Mucosa of descending colon (tissue), 3 donors: ENCODE measurements around the gene MFSD2B. TPM values are rescaled to one million over a fixed set of nuclear protein-coding genes. Genes with fewer than 3 reads are reported as not detected.

ENCODE experiments used
- ATAC-seq: fragments of 200-7000 bp; cut with Tn5 transposase; one replicate; pipeline ENCODE4 v1.9.1; 2020; ENCODE audit warnings: mild to moderate bottlenecking, moderate library complexity
- DNase-seq, 3 donors: peaks; one replicate each; pipeline ENCODE4 v3.0.0-alpha.2; 2020
- H3K36me3 ChIP-seq: fragments of 200-600 bp; one replicate; pipeline ENCODE4 v1.8.0; 2021; ENCODE audit warnings: low read depth, mild to moderate bottlenecking
- H3K4me1 ChIP-seq: fragments of 200-600 bp; one replicate; pipeline ENCODE4 v1.8.0; 2021; ENCODE audit warnings: low read depth, mild to moderate bottlenecking
- H3K4me3 ChIP-seq: fragments of 200-600 bp; one replicate; pipeline ENCODE4 v1.8.0; 2021; ENCODE audit warnings: mild to moderate bottlenecking
- H3K9me3 ChIP-seq: fragments of 200-600 bp; one replicate; pipeline ENCODE4 v1.8.0; 2021; ENCODE audit warnings: mild to moderate bottlenecking
- intact Hi-C, 2 donors: fragments of 100-400 bp; cut with DNase I in 1 of 2; cut with micrococcal nuclease in 1 of 2; formaldehyde crosslinking; loops; one replicate each; pipeline versions ENCODE4 v1.11.0 to v1.11.1; 2022; cut with DNase I, micrococcal nuclease
- total RNA-seq, 3 donors: library from RNA; stranded (reverse); fragmentation: NEBNext Ultra II Directional in 2 of 3; extraction: Animal tissue kit (Norgen Biotek cat#: 25700) in 2 of 3; gene quantifications; one replicate each; pipeline versions ENCODE4 v1.2.1 to v1.2.4, GENCODE V29; 2021 to 2023
- TF ChIP-seq, protein P1 (sequence below): fragments of 200-600 bp; IDR thresholded peaks from one replicate; pipeline ENCODE4 v1.8.0; 2022; ENCODE audit warnings: antibody characterized with exemption, mild to moderate bottlenecking
- donor health status: DM: no; HTN: no; CAD: no; lungs with moderate emphysema.
- donor health status: DM: no; HTN: no; CAD: no.
- donor health status: DM: no; HTN: yes; CAD: no.

Gene MFSD2B
- total RNA-seq, 3 donors from 2014 or later: 0.19 to 0.89 (median 0.20) TPM

DNA sequence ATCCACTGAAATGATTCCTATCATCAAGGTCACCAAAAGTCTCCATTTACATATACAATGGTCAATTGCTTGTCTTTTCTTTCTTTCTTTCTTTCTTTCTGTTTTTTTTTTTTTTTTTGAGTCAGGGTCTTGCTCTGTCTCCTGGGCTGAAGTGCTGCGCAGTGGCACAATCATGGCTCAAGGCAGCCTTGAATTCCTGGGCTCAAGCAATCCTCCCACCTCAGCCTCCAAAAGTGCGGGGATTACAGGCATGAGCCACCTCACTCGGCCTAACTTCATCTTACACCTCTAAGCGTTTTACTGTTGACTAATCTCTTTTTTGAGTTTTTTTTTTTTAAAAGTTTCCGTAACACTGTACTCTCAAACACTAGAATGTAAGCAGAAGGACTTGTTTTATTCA lies 65.4 kb downstream of the MFSD2B start:
- intact Hi-C loops: loop anchor here in 1 of 2 donors (5.0 kb wide), 1 partner anchor 148 kb away; the partner anchor contains the start of gene ATAD2B
- Histone ChIP-seq H3K4me3 (peak overlapping the region; percentile 64), H3K9me3 (no peaks in the 10 kb centered on the region), H3K36me3 (no peaks in the 10 kb centered on the region), H3K4me1 (peaks cover 19% of the 10 kb centered on the region)
- no peak for ATAC-seq
- peak in 1 of 3 donors; percentile 10 for DNase-seq
- TF ChIP-seq, protein P1, sequence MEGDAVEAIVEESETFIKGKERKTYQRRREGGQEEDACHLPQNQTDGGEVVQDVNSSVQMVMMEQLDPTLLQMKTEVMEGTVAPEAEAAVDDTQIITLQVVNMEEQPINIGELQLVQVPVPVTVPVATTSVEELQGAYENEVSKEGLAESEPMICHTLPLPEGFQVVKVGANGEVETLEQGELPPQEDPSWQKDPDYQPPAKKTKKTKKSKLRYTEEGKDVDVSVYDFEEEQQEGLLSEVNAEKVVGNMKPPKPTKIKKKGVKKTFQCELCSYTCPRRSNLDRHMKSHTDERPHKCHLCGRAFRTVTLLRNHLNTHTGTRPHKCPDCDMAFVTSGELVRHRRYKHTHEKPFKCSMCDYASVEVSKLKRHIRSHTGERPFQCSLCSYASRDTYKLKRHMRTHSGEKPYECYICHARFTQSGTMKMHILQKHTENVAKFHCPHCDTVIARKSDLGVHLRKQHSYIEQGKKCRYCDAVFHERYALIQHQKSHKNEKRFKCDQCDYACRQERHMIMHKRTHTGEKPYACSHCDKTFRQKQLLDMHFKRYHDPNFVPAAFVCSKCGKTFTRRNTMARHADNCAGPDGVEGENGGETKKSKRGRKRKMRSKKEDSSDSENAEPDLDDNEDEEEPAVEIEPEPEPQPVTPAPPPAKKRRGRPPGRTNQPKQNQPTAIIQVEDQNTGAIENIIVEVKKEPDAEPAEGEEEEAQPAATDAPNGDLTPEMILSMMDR: no peak

Other genes with a start within 250 kb of the MFSD2B start
- gene ATAD2B, start 83.0 kb upstream of the MFSD2B start, total RNA-seq: 10 to 100 TPM; 25.8 to 38.5 (median 27.9) TPM
- gene UBXN2A, start 69.6 kb upstream of the MFSD2B start, total RNA-seq: 10 to 100 TPM; 12.9 to 23.9 (median 13.1) TPM
- 10 to 100 TPM in 1 of 3 donors, 1 to 10 TPM in 2; 3.3 to 12.7 (median 4.6) TPM for gene WDCP, start 37.3 kb downstream of the MFSD2B start, total RNA-seq
- gene FKBP1B, start 39.7 kb downstream of the MFSD2B start, total RNA-seq: 10 to 100 TPM in 1 of 3 donors, 1 to 10 TPM in 2; 7.2 to 14.7 (median 8.2) TPM
- gene SF3B6, start 66.2 kb downstream of the MFSD2B start, total RNA-seq: 10 to 100 TPM; 75.1 to 90.1 (median 76.1) TPM
- 100 to 1,000 TPM in 1 of 3 donors, 10 to 100 TPM in 2; 66.9 to 121 (median 96.7) TPM for gene TP53I3, start 74.7 kb downstream of the MFSD2B start, total RNA-seq
- not detected for gene PFN4, start 113.2 kb downstream of the MFSD2B start, total RNA-seq
- 10 to 100 TPM in 1 of 3 donors, 1 to 10 TPM in 2; 4.8 to 36.6 (median 7.8) TPM for gene FAM228B, start 113.4 kb downstream of the MFSD2B start, total RNA-seq
- gene FAM228A, start 165.0 kb downstream of the MFSD2B start, total RNA-seq: 1 to 10 TPM in 1 of 3 donors, not detected in 2; 3.3 TPM